OCI-LY1 (cell line): ENCODE measurements around the gene MYL12B.

Source experiments
- CTCF ChIP-seq: fragments of 200-600 bp; sonication (generic), shearing (Covaris generic); IDR thresholded peaks from 2 replicates; pipeline ENCODE4 v1.5.1; 2017; ENCODE audit warnings: mild to moderate bottlenecking, antibody characterized with exemption, low read length, moderate library complexity, mixed read lengths
- EZH2 ChIP-seq: fragments of 200-600 bp; sonication (generic), shearing (Covaris generic); IDR thresholded peaks from 2 replicates; pipeline ENCODE4 v1.8.0; 2017; ENCODE audit warnings: borderline replicate concordance, mixed run types, mild to moderate bottlenecking, antibody characterized with exemption, low read length, moderate library complexity, mixed read lengths

- no peak for TF ChIP-seq CTCF
- no peak for TF ChIP-seq EZH2
Measured at GRCh38 chr18:3323900-3324299, 62.0 kb downstream of the MYL12B start.
